Fibroblast of lung (primary cell): ENCODE results near the gene ZBTB7C. TPM values are rescaled to one million over a fixed set of nuclear protein-coding genes. Genes with fewer than 3 reads are reported as not detected.

ENCODE experiments used
- DNase-seq, 2 donors: peaks; one replicate each; pipeline versions ENCODE4 v3.0.0 to v3.0.0-alpha.2; 2010; ENCODE audit warnings: low read depth in 2 of 2
- H2AFZ ChIP-seq: 2 replicates; pipeline ENCODE4 v1.5.1; 2012; ENCODE audit warnings: low read length, control low read depth, inconsistent platforms
- H3K27ac ChIP-seq: 2 replicates; pipeline ENCODE4 v1.5.1; 2011; ENCODE audit warnings: low read length, control low read depth; ENCODE audit not compliant: insufficient read depth
- H3K27me3 ChIP-seq: 2 replicates; pipeline ENCODE4 v1.5.1; 2011; ENCODE audit warnings: mild to moderate bottlenecking, low read length; ENCODE audit not compliant: control insufficient read depth, insufficient read depth
- H3K36me3 ChIP-seq: 2 replicates; pipeline ENCODE4 v1.5.1; 2011; ENCODE audit warnings: low read length; ENCODE audit not compliant: control insufficient read depth, insufficient read depth
- H3K4me1 ChIP-seq: 2 replicates; pipeline ENCODE4 v1.5.1; 2011; ENCODE audit warnings: low read length; ENCODE audit not compliant: control insufficient read depth, insufficient read depth; ENCODE audit errors: extremely low read depth
- H3K4me2 ChIP-seq: 2 replicates; pipeline ENCODE4 v1.5.1; 2011; ENCODE audit warnings: low read length, control low read depth; ENCODE audit not compliant: insufficient read depth; ENCODE audit errors: extremely low read depth
- H3K4me3 ChIP-seq, 4 experiments: fragments of 200-600 bp in 1 of 4; sonication (generic) in 1 of 4; replicated peaks in 1 of 4; 2 replicates each; pipeline ENCODE4 v1.5.1; 2011 to 2016; ENCODE audit warnings: low read length in 4 of 4, low read depth in 3 of 4, mild to moderate bottlenecking in 3 of 4, control low read depth in 2 of 4, inconsistent platforms in 1 of 4, mixed read lengths in 1 of 4; ENCODE audit not compliant: insufficient read depth in 1 of 4; ENCODE audit errors: control extremely low read depth in 1 of 4
- H3K79me2 ChIP-seq: 2 replicates; pipeline ENCODE4 v1.5.1; 2012; ENCODE audit warnings: mild to moderate bottlenecking, low read length, inconsistent platforms; ENCODE audit not compliant: control insufficient read depth, insufficient read depth
- H3K9ac ChIP-seq: 2 replicates; pipeline ENCODE4 v1.5.1; 2011; ENCODE audit warnings: mild to moderate bottlenecking, low read length, control low read depth; ENCODE audit not compliant: insufficient read depth
- H3K9me3 ChIP-seq: 2 replicates; pipeline ENCODE4 v1.5.1; 2012; ENCODE audit warnings: low read depth, low read length; ENCODE audit not compliant: control insufficient read depth, insufficient read depth
- H4K20me1 ChIP-seq: 2 replicates; pipeline ENCODE4 v1.5.1; 2011; ENCODE audit warnings: low read length; ENCODE audit not compliant: control insufficient read depth, insufficient read depth; ENCODE audit errors: extremely low read depth
- EZH2 ChIP-seq: IDR thresholded peaks from 2 replicates; pipeline ENCODE4 v1.5.1; 2012; ENCODE audit warnings: low read length, control low read depth, mild to moderate bottlenecking; ENCODE audit errors: missing control alignments
- polyA plus RNA-seq, 2 donors: library from polyadenylated mRNA; depleted of rRNA in 1 of 2; stranded (reverse) in 1 of 2; unstranded in 1 of 2; fragments of >200 nt; gene quantifications; 2 replicates each; pipeline ENCODE4 v1.2.1, GENCODE V29; 2011 to 2012; ENCODE audit warnings: missing spikeins in 1 of 2
- total RNA-seq: library from RNA; depleted of rRNA; stranded (reverse); fragments of >200 nt; gene quantifications from 2 replicates; pipeline ENCODE4 v1.2.1, GENCODE V29; 2014
- TF ChIP-seq, protein P1 (sequence below), 2 donors: IDR thresholded peaks in 1 of 2; conservative IDR thresholded peaks in 1 of 2; 1 replicate in 1 of 2; 2 replicates in 1 of 2; pipeline ENCODE4 v1.5.1; 2011 to 2012; ENCODE audit warnings: low read length in 2 of 2, control low read depth in 1 of 2, inconsistent platforms in 1 of 2, low read depth in 1 of 2, mild to moderate bottlenecking in 1 of 2

ZBTB7C gene
- total and polyA plus RNA-seq, 2 donors (not counting 1 experiment from before 2014, with no cell fraction given): 0.19 to 0.33 TPM

DNA sequence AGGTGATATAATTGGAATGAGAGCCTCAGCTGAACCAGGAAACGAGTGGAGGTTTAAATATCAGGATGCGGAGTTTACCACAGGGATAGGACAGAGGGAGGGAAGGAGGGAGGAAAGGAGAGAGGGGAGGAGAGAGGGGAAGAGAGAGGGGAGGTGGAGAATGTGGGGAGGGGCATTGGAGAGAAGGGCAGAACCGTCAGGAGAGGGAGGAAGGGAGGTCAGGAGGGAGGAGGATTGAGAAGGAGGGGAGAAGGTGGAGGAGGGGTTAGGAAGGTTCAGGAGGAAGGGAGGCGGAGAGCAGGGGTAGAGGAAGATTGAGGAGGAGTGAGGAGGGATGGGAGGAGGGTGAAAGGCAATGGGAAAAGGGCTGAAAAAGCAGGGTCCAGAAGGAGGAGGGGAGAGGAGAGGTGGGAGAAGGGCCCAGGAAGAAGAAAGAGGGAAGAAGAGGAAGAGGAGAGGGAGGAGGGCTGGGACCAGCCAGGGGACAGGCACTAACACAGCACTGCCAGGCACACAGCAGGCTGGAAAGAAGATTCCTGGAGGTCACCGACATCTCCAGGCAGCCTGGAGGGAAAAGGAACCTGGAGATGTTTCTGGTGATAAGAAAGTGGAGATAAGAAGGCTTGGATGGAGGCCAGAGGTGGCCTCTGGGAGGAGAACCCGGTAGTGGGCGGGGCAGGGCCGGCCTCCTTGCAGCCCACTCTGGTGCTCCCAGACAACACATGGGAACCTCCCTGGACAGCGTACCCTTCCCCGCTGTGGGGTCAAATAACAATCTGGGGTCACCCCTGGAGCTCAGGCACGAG, 302.0 kb downstream of the ZBTB7C start:
- no peaks in the 10 kb centered on the region for H3K27me3 ChIP-seq
- no peak for DNase-seq

DNA sequence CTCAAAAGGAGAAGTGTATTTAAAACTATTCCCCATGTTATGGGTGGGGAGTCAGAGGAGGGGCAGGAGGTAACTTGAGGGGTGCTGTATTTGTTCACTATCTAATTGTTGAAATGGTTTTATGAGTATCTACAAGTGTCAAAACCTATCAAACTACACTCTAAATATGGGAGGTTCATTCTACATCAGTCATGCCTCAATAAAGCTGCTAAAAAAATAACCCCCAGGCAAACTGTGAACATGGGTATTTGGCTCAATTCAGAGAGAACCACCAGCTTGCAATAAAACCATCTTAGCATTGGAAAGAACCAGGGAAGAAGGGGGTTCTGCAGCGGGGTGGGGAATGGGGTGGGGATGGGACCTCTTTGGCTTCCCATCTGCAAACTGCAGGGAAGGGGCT, 302.7 kb downstream of the ZBTB7C start:
- H3K4me1 ChIP-seq: no peaks in the 10 kb centered on the region
- H3K79me2 ChIP-seq: no peaks in the 10 kb centered on the region
- no peak overlapping the region for H2AFZ ChIP-seq
- H3K9ac ChIP-seq: no peak overlapping the region
- no peaks in the 10 kb centered on the region for H3K36me3 ChIP-seq
- H4K20me1 ChIP-seq: no peaks in the 10 kb centered on the region
- no peaks in the 10 kb centered on the region for H3K9me3 ChIP-seq
- H3K27ac ChIP-seq: no peak overlapping the region
- no peaks in the 10 kb centered on the region for H3K27me3 ChIP-seq
- no peak for DNase-seq
- TF ChIP-seq EZH2: no peak
- TF ChIP-seq, protein P1, sequence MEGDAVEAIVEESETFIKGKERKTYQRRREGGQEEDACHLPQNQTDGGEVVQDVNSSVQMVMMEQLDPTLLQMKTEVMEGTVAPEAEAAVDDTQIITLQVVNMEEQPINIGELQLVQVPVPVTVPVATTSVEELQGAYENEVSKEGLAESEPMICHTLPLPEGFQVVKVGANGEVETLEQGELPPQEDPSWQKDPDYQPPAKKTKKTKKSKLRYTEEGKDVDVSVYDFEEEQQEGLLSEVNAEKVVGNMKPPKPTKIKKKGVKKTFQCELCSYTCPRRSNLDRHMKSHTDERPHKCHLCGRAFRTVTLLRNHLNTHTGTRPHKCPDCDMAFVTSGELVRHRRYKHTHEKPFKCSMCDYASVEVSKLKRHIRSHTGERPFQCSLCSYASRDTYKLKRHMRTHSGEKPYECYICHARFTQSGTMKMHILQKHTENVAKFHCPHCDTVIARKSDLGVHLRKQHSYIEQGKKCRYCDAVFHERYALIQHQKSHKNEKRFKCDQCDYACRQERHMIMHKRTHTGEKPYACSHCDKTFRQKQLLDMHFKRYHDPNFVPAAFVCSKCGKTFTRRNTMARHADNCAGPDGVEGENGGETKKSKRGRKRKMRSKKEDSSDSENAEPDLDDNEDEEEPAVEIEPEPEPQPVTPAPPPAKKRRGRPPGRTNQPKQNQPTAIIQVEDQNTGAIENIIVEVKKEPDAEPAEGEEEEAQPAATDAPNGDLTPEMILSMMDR (conservative IDR thresholded peaks at IDR 0.05 in 1 of 2, IDR thresholded peaks at IDR 0.05 in 1 of 2; ENCODE audit: low read depth in 1 of 2, low read length in 2 of 2): no peak
- H3K4me3 ChIP-seq: no peak overlapping the region
- no peak overlapping the region for H3K4me2 ChIP-seq

More for the DNA sequence above, 302.0 kb downstream of the ZBTB7C start:
- Histone ChIP-seq H3K36me3 (no peaks in the 10 kb centered on the region), H3K4me3 (no peak overlapping the region), H3K4me2 (no peak overlapping the region), H3K9me3 (no peaks in the 10 kb centered on the region), H3K79me2 (no peaks in the 10 kb centered on the region), H2AFZ (no peak overlapping the region), H4K20me1 (no peaks in the 10 kb centered on the region), H3K4me1 (no peaks in the 10 kb centered on the region), H3K27ac (no peak overlapping the region), H3K9ac (no peak overlapping the region)
- TF ChIP-seq EZH2: no peak
- TF ChIP-seq, protein P1 (conservative IDR thresholded peaks at IDR 0.05 in 1 of 2, IDR thresholded peaks at IDR 0.05 in 1 of 2; ENCODE audit: low read depth in 1 of 2, low read length in 2 of 2): no peak

GRCh38 chr18:48105317-48105716, 303.9 kb downstream of the ZBTB7C start:
- H3K27me3 ChIP-seq: no peaks in the 10 kb centered on the region
- H3K9me3 ChIP-seq: no peaks in the 10 kb centered on the region
- no peak overlapping the region for H3K4me2 ChIP-seq
- H3K79me2 ChIP-seq: no peaks in the 10 kb centered on the region
- H3K9ac ChIP-seq: no peak overlapping the region
- TF ChIP-seq EZH2: no peak
- TF ChIP-seq, protein P1 (conservative IDR thresholded peaks at IDR 0.05 in 1 of 2, IDR thresholded peaks at IDR 0.05 in 1 of 2; ENCODE audit: low read depth in 1 of 2, low read length in 2 of 2): no peak
- no peaks in the 10 kb centered on the region for H4K20me1 ChIP-seq
- no peaks in the 10 kb centered on the region for H3K36me3 ChIP-seq
- no peaks in the 10 kb centered on the region for H3K4me1 ChIP-seq
- no peak overlapping the region for H2AFZ ChIP-seq
- DNase-seq: no peak
- H3K27ac ChIP-seq: no peak overlapping the region
- H3K4me3 ChIP-seq: no peak overlapping the region
